NCI-H2029 treated with DMSO at 0.1 percent for 48 hours (cell line): ENCODE data around the gene ARF1.

ENCODE experiments used
- DNase-seq: peaks from one replicate; lab custom pipeline; 2025; lab: John Stamatoyannopoulos, UW

ARF1 gene

GRCh38 chr1:228088586-228089498 lies 6.3 kb downstream of the ARF1 start:
- DNase-seq, result no peak

- DNase-seq, result no peak
These were observed 7.2 kb downstream of the ARF1 start for GRCh38 chr1:228089519-228090380.

- DNase-seq, result no peak
These were observed 8.1 kb downstream of the ARF1 start for GRCh38 chr1:228090613-228091081.

GRCh38 chr1:228091084-228091483 lies 8.6 kb downstream of the ARF1 start:
- no peak for DNase-seq

GRCh38 chr1:228092342-228093049 lies 10.0 kb downstream of the ARF1 start:
- DNase-seq, result no peak

GRCh38 chr1:228093050-228093906 lies 10.8 kb downstream of the ARF1 start:
- no peak for DNase-seq

GRCh38 chr1:228094432-228095016 lies 12.0 kb downstream of the ARF1 start:
- DNase-seq, result no peak

- no peak for DNase-seq
These were observed 12.7 kb downstream of the ARF1 start for GRCh38 chr1:228095161-228095560.

GRCh38 chr1:228095938-228096337 lies 13.4 kb downstream of the ARF1 start:
- DNase-seq, result no peak

- DNase-seq, result no peak
These were observed 14.2 kb downstream of the ARF1 start for GRCh38 chr1:228096416-228097332.

- DNase-seq, result no peak
These were observed 15.0 kb downstream of the ARF1 start for GRCh38 chr1:228097333-228098081.

GRCh38 chr1:228098323-228098931 lies 15.9 kb downstream of the ARF1 start:
- DNase-seq, result no peak

GRCh38 chr1:228099331-228099732 lies 16.8 kb downstream of the ARF1 start:
- DNase-seq, result no peak

GRCh38 chr1:228100822-228101613 lies 18.5 kb downstream of the ARF1 start:
- no peak for DNase-seq

GRCh38 chr1:228101614-228101993 lies 19.1 kb downstream of the ARF1 start:
- DNase-seq, result no peak

- no peak for DNase-seq
These were observed 19.7 kb downstream of the ARF1 start for GRCh38 chr1:228101994-228102790.
